ENCODE measurements around the gene MZT2B.
A peak's percentile ranks its signal among the peaks of the same experiment; 100 is the strongest.
"Not testable (repeated sequence)": the region's sequence is repeated elsewhere in the genome, so short reads cannot be mapped to it uniquely, and the experiment has no call there.

MZT2B gene

DNA sequence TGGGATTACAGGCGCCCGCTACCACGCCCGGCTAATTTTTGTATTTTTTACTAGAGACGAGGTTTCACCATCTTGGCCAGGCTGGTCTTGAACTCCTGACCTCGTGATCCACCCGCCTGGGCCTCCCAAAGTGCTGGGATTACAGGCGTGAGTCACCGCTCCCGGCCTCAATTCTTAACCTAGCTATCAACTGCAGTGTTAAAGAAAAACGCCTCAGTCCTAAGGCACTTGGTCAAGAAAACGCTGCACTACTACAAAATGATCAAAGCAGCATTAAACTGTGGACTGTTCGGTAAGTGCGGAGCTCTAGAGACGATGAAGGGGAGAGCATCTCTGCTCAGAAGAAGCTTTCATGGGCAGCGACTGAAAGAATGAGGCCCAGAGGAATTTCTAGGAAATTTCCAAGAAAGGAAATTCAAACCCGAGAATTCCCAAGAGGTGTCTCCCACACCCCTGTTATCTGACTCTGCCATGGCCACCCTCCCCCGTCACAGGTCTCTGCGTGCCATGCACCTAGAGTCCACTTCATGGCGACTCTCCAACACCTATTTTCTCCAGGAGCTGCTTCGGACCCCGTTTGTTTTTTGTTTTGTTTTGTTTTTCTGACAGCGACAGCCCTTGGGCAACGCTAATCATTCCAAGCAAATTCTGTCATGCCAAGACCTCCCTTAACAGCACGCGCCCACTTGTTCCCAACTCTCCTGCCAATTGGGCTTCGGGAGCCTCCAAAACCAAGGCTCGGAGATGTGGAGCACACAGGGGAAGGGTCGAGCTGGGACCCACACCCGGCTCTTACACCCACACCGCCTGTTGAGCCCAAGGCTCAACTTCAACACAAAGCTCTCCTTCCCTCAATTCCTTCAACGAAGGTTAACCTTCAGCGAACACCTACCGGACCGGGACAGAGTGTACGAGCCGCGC lies 1.4 kb upstream of the MZT2B start:
- not testable (repeated sequence) for DNase-seq (ENCODE audit: low spot score)

GRCh38 chr2:130181325-130181879 lies 660 bp upstream of the MZT2B start, which contains the start of gene SMPD4:
Gene SMPD4 (minus strand): TSS chr2:130181602. CDS start chr2:130176592, 5,010 bp downstream.
- peak; percentile 89 for DNase-seq (ENCODE audit: low spot score)

GRCh38 chr2:130182826-130183511 lies 907 bp downstream of the MZT2B start:
- DNase-seq (ENCODE audit: low spot score), result not testable (repeated sequence)

DNA sequence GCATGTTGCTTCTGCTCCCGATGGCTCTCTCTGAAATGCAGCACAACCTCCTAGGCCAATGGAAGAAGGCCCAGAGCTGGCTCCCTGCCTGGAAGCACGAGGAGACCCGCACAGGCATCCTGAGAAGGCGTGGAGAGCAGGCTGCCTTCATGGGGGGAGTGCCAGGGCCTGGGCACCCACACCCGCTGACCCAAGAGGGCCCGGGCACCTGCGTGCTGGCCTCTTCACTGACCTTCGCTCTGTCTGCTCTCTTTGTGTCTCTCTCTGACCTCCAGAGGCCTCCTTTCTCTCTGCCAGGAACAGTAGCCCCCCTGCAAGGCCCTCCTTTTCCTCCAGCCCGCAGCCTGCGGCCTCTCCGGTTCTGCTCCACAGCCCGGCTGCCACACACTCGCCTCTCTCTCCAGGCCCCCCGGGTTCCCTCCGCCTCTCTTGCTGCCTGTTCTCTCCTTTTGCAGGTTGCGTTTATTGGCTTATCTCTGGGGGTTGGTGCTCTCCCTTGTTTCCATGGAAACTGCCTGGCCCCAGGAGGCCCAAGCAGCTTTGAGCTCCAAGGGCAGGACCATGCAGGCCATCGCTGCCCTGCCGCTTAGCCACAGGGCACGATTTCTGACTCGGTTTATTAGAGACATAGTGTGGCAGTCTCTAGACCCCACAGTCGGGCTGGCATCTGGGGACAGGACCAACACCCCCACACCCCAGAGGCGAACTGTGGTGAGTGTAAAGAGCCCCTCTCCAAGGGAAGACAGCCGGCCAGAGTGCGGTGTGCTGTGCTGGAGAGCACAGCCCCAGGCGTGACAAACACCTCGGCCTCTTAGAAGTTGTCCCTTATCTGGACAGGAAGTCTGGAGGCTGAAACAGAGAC lies 1.7 kb downstream of the MZT2B start:
- DNase-seq (ENCODE audit: low spot score), result no peak

DNA sequence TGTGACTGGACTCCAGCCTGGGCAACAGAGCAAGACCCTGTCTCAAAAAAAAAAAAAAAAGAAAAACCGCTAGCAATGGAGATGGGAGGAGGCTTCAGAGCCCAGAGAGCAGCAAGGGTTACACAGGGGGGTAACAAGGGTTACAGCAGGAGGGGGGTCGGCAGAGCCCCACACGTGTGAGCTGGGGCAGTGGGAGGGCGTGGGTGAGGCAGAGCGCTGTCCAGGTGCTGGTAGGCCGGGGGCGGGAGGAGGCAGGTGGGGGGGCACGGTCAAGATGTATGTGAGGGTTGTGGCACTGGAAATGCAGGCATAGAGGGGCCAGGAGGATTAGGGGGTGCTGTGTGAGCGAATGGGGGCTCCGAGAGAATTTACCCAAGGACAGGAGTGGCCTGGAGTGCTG lies 3.4 kb downstream of the MZT2B start:
- no peak for DNase-seq (ENCODE audit: low spot score)

GRCh38 chr2:130185896-130186295 lies 3.8 kb downstream of the MZT2B start:
- DNase-seq (ENCODE audit: low spot score), result no peak

- DNase-seq (ENCODE audit: low spot score), result no peak
Observed at GRCh38 chr2:130186391-130186790, 4.3 kb downstream of the MZT2B start.

DNA sequence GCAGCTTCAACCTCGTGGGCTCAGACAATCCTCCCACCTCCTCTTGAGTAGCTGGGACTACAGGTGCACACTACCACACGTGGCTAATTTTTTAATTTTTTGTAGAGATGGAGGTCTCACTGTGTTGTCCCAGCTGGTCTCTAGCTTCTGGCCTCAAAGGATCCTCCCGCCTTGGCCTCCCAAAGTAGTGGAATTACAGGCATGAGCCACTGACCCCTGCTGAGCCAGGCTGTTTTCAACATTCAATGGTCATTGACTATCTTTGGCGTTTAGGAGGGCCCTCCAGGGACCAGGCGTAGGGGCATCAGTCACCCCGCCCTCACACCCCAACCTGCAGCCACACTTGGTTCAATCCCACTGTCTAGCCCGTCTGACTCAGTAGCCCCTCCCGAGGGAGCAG lies 5.2 kb downstream of the MZT2B start:
- no peak for DNase-seq (ENCODE audit: low spot score)

GRCh38 chr2:130187859-130188792 lies 6.1 kb downstream of the MZT2B start:
- not testable (repeated sequence) for DNase-seq (ENCODE audit: low spot score)

DNA sequence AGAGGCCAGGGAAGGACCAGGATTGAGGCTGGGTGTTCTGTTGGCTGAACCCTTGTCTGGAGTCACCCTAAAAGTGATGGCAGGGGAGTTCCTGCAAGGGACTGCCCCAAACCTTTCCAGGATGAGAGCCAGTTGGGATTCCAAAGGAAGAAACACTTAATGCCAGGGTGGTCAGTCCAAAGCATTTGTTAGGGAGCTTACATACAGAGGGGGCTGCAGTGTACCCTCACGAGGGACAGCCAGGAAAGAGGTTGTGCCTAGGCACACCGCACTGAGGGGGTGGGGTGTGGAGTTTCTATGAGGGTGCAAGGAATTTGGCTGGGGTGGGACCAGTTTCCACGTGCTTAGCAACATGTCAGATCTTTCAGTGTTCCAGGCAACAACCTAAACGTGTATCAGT lies 6.9 kb downstream of the MZT2B start:
- not testable (repeated sequence) for DNase-seq (ENCODE audit: low spot score)

DNA sequence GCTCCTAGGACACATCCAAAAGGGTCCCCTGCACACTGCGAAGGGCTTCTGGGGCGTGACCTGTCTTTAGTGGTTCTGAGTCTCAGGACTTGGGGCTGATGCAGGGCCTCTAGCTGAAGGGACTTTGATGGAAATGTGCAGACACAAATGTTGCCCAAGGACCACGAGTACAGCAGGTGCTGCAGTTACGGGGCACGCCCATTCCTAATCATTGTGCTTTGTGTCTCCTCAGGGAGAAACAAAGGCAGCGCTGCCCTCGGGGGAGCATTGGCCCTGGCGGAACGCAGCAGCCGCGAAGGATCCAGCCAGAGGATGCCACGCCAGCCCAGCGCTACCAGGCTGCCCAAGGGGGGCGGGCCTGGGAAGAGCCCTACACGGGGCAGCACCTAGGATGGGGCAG lies 8.2 kb downstream of the MZT2B start:
- no peak for DNase-seq (ENCODE audit: low spot score)

DNA sequence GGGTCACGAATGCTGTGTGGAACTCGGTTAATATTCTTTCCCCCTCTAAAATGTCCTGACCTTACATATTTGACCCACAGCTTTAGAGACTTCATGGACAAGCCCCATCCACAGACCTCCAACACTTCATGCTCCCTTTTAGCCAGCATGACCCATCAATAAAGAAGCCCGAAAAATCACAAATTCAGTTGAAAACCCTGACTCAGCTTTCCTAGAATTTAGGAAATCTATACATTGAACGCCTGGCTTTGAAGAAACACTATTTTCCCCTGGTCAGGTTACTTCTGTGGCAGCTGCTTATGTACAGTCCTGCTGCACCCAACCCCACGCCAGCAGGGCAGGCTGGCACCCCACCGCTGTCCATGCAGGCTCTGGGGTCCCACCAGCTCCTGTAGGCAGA lies 9.3 kb downstream of the MZT2B start:
- DNase-seq (ENCODE audit: low spot score), result not testable (repeated sequence)

GRCh38 chr2:130192451-130192850 lies 10.4 kb downstream of the MZT2B start:
- not testable (repeated sequence) for DNase-seq (ENCODE audit: low spot score)

GRCh38 chr2:130193824-130194223 lies 11.8 kb downstream of the MZT2B start:
- not testable (repeated sequence) for DNase-seq (ENCODE audit: low spot score)

DNA sequence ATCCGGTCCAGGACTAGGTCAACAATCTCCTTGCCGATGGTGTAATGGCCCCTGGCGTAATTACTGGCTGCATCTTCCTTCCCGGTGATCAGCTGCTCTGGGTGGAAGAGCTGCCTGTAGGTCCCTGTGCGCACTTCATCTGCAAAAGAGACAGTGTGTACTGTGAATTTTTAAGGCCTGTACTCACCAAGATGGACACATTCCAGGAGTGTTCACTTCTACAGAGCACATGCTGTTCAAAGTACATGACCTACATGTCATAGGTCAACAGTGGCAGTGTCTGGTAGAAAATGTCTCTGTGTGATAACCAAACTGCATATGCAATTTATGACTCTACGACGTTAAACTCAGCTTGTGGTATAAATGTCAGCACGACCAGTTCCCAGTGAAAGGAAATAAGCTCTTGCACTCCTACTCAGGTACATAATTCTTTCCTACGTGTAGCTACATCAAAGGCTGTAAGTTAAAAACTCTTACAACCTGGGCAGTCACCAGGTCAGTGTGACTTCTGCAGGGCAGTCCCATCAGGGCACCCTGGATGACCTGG lies 13.1 kb downstream of the MZT2B start:
- not testable (repeated sequence) for DNase-seq (ENCODE audit: low spot score)

GRCh38 chr2:130196052-130196451 lies 14.0 kb downstream of the MZT2B start:
- not testable (repeated sequence) for DNase-seq (ENCODE audit: low spot score)

GRCh38 chr2:130198343-130198742 lies 16.3 kb downstream of the MZT2B start, which contains the start of gene TUBA3E:
Gene TUBA3E (minus strand): TSS chr2:130198439. CDS start chr2:130198360, 79 bp downstream.
- no peak for DNase-seq (ENCODE audit: low spot score)

DNA sequence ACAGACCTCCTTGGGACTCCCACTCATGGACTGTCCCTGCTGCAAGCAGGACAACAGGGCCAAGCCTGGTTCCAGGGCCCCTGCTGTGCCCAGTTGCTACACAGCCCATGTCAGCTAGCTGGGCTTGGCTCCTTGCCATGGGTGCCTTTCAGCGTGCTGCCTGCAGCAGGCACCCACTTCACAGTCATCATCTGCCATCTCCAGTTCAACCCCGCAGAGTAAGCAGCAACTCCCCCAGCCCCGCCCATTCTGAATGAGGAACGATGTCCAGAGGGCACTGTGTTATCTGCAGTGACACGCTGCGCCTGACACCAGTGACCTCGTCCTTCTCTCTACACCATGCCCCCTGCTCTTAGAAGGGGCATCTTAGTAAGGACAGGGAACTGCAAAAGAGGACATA lies 20.5 kb downstream of the MZT2B start:
- not testable (repeated sequence) for DNase-seq (ENCODE audit: low spot score)

GRCh38 chr2:130203150-130203549 lies 21.1 kb downstream of the MZT2B start:
- DNase-seq (ENCODE audit: low spot score), result not testable (repeated sequence)

GRCh38 chr2:130207051-130207450 lies 25.0 kb downstream of the MZT2B start:
- DNase-seq (ENCODE audit: low spot score), result not testable (repeated sequence)

Measured in iPS-NIHi11 (cell line).